Brain microvascular endothelial cell (primary cell): ENCODE data around the gene SLCO2A1.
"Not testable (repeated sequence)": the region's sequence is repeated elsewhere in the genome, so short reads cannot be mapped to it uniquely, and the experiment has no call there.

ENCODE experiments used
- DNase-seq: peaks from one replicate; pipeline ENCODE4 v3.0.0-alpha.2; 2020
- H3K27ac ChIP-seq: fragments of 250-450 bp; sonication (Bioruptor Pico); 2 replicates; pipeline ENCODE4 v1.5.1; 2020; ENCODE audit warnings: mild to moderate bottlenecking, moderate library complexity
- H3K27me3 ChIP-seq: fragments of 250-450 bp; sonication (Bioruptor Pico); replicated peaks from 2 replicates; pipeline ENCODE4 v1.5.1; 2020; ENCODE audit warnings: mild to moderate bottlenecking
- H3K36me3 ChIP-seq: fragments of 250-450 bp; sonication (Bioruptor Pico); replicated peaks from 2 replicates; pipeline ENCODE4 v1.5.1; 2020; ENCODE audit warnings: mild to moderate bottlenecking
- H3K4me3 ChIP-seq: 2 replicates; pipeline ENCODE4 v1.5.1; 2011; ENCODE audit warnings: low read depth, mild to moderate bottlenecking, control low read depth, low read length, moderate library complexity
- in situ Hi-C: cut with HindIII; loops from 2 replicates; pipeline ENCODE4 v1.10.0; 2017; ENCODE audit warnings: low sequenced_read_pairs, low pct_ligation_motif_present
- TF ChIP-seq, protein P1 (sequence below): IDR thresholded peaks from 2 replicates; pipeline ENCODE4 v1.5.1; 2011; ENCODE audit warnings: low read depth, mild to moderate bottlenecking, moderate library complexity, low read length, control low read depth, inconsistent platforms; ENCODE audit errors: missing control alignments

The SLCO2A1 gene

GRCh38 chr3:134072881-134073582, 43.3 kb upstream of the SLCO2A1 start:
- TF ChIP-seq, protein P1, sequence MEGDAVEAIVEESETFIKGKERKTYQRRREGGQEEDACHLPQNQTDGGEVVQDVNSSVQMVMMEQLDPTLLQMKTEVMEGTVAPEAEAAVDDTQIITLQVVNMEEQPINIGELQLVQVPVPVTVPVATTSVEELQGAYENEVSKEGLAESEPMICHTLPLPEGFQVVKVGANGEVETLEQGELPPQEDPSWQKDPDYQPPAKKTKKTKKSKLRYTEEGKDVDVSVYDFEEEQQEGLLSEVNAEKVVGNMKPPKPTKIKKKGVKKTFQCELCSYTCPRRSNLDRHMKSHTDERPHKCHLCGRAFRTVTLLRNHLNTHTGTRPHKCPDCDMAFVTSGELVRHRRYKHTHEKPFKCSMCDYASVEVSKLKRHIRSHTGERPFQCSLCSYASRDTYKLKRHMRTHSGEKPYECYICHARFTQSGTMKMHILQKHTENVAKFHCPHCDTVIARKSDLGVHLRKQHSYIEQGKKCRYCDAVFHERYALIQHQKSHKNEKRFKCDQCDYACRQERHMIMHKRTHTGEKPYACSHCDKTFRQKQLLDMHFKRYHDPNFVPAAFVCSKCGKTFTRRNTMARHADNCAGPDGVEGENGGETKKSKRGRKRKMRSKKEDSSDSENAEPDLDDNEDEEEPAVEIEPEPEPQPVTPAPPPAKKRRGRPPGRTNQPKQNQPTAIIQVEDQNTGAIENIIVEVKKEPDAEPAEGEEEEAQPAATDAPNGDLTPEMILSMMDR, result no peak
- DNase-seq, result no peak
- in situ Hi-C loops, result no loop called here
- no peak overlapping the region for H3K4me3 ChIP-seq
- H3K27me3 ChIP-seq, result no peaks in the 10 kb centered on the region
- H3K27ac ChIP-seq, result no peak overlapping the region
- H3K36me3 ChIP-seq, result no peaks in the 10 kb centered on the region

- H3K27me3 ChIP-seq, DNase-seq, in situ Hi-C loops, H3K36me3 ChIP-seq, H3K4me3 ChIP-seq, H3K27ac ChIP-seq: not testable (repeated sequence)
These were observed 40.6 kb upstream of the SLCO2A1 start for GRCh38 chr3:134070281-134070680.

GRCh38 chr3:134068429-134068828, 38.7 kb upstream of the SLCO2A1 start:
- Histone ChIP-seq H3K4me3 (no peak overlapping the region), H3K27me3 (no peaks in the 10 kb centered on the region), H3K36me3 (no peaks in the 10 kb centered on the region), H3K27ac (no peak overlapping the region)
- DNase-seq, result no peak
- TF ChIP-seq, protein P1, result no peak
- in situ Hi-C loops, result no loop called here

DNA sequence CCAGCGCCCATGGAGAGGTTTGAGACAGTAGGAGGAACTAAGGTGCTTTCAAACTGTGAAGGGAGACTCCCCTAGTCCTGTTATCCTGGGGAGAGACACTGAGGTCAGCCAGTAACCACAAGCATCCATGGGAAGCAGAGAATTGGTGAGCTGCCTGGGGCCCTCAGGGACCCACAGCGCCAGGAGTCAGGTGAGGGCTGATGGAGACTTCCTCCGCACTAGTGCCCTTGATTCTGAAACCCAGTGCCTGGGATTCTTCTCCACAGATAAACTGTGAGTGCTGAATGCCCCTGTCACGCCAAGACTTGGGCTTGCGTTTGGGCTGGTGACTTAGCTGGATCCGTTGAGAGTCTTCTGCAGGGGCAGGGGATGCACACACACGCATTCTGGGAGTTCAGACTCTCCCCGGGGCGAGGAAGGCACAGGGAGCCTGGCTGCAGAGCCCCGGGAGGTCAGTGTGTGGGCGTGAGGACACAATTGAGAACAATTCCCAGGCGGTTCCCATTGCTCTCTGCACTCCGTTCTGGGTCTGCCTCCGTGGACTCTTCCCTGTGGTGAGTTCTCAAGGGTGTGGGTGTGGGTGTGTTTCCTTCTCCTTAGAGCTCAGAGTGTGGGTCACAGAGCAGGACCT, 37.9 kb upstream of the SLCO2A1 start:
- no peaks in the 10 kb centered on the region for H3K36me3 ChIP-seq
- DNase-seq, result no peak
- in situ Hi-C loops, result no loop called here
- H3K27ac ChIP-seq, result no peak overlapping the region
- H3K27me3 ChIP-seq, result no peaks in the 10 kb centered on the region
- H3K4me3 ChIP-seq, result no peak overlapping the region
- TF ChIP-seq, protein P1, result no peak

GRCh38 chr3:134066651-134067530, 37.2 kb upstream of the SLCO2A1 start:
- Histone ChIP-seq H3K4me3 (no peak overlapping the region), H3K36me3 (no peaks in the 10 kb centered on the region), H3K27ac (no peak overlapping the region), H3K27me3 (no peaks in the 10 kb centered on the region)
- in situ Hi-C loops, result no loop called here
- DNase-seq, result no peak
- TF ChIP-seq, protein P1, result no peak

DNA sequence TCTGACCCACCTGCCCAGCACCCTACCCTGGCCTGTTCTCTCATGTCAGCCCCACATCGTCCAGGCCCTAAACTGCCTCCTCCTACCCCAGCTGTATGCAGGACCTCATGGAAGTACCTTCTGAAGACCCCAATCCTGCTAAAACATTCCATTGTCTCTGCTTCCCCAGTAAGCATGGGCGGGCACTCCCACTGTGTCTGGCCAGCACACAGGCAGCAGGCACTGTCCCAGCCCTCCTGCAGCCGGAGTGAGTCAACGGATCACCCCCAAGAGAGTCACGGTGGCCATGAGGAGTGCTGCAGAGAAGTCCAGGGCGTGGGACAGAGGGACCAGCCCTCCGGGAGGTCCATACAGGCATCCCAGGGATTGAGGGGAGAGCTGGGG, 36.4 kb upstream of the SLCO2A1 start:
- H3K27me3 ChIP-seq, result no peaks in the 10 kb centered on the region
- no peak overlapping the region for H3K4me3 ChIP-seq
- no peak overlapping the region for H3K27ac ChIP-seq
- in situ Hi-C loops, result no loop called here
- no peak for DNase-seq
- no peaks in the 10 kb centered on the region for H3K36me3 ChIP-seq
- TF ChIP-seq, protein P1, result no peak
